H1 (cell line): ENCODE results near the gene SIRT7. TPM values are rescaled to one million over a fixed set of nuclear protein-coding genes. Genes with fewer than 3 reads are reported as not detected.
"Not testable (repeated sequence)": the region's sequence is repeated elsewhere in the genome, so short reads cannot be mapped to it uniquely, and the experiment has no call there.

Experiments
- CTCF ChIA-PET: fragments of 300-600 bp; sonication (Branson Sonifier 250); formaldehyde crosslinking; loops from one replicate; lab custom pipeline; 2021; ENCODE audit not compliant: partially characterized antibody; lab: Charles Lee
- POLR2A ChIA-PET: fragments of 300-600 bp; sonication (Branson Sonifier 250); formaldehyde crosslinking; loops from one replicate; lab custom pipeline; 2021; ENCODE audit warnings: inconsistent platforms; ENCODE audit not compliant: partially characterized antibody; lab: Charles Lee
- DNase-seq, 2 experiments: peaks; one replicate each; pipeline versions ENCODE4 v3.0.0 to v3.0.0-alpha.2; 2010 to 2022; ENCODE audit warnings: low spot score in 2 of 2, low read depth in 1 of 2, mixed read lengths in 1 of 2
- FAIRE-seq: peaks from 2 replicates; lab custom pipeline; 2011; peaks lifted over from hg19 to GRCh38; lab: Jason Lieb, UNC
- H2AFZ ChIP-seq: 2 replicates; pipeline ENCODE4 v1.8.1; 2012; ENCODE audit warnings: low read length, inconsistent platforms
- H2AK5ac ChIP-seq: 2 replicates; pipeline ENCODE4 v1.6.1; 2013; ENCODE audit warnings: low read depth, low read length
- H2BK120ac ChIP-seq: replicated peaks from 2 replicates; pipeline ENCODE3; 2013; ENCODE audit warnings: low read depth, low read length, inconsistent platforms
- H2BK12ac ChIP-seq: 2 replicates; pipeline ENCODE4 v1.6.1; 2013; ENCODE audit warnings: low read depth, low read length
- H2BK15ac ChIP-seq: 2 replicates; pipeline ENCODE4 v1.6.1; 2013; ENCODE audit warnings: low read length
- H2BK20ac ChIP-seq: 2 replicates; pipeline ENCODE4 v1.6.1; 2013; ENCODE audit warnings: low read length
- H2BK5ac ChIP-seq: 2 replicates; pipeline ENCODE4 v1.6.1; 2013; ENCODE audit warnings: low read depth, low read length
- H3K14ac ChIP-seq: 2 replicates; pipeline ENCODE4 v1.6.1; 2013; ENCODE audit warnings: inconsistent platforms; ENCODE audit not compliant: insufficient read length
- H3K18ac ChIP-seq: 2 replicates; pipeline ENCODE4 v1.6.1; 2013; ENCODE audit warnings: low read length; ENCODE audit errors: extremely low read depth
- H3K23ac ChIP-seq: 2 replicates; pipeline ENCODE4 v1.6.1; 2013; ENCODE audit warnings: inconsistent platforms; ENCODE audit not compliant: insufficient read length
- H3K23me2 ChIP-seq: 2 replicates; pipeline ENCODE4 v1.6.1; 2013; ENCODE audit warnings: low read depth, low read length
- H3K27ac ChIP-seq: 2 replicates; pipeline ENCODE4 v1.6.1; 2011; ENCODE audit warnings: low read depth, low read length, inconsistent platforms
- H3K27me3 ChIP-seq, 4 experiments: replicated peaks in 1 of 4; 1 replicate in 1 of 4; 2 replicates in 3 of 4; pipeline versions ENCODE4 v1.6.1 to v1.8.1; 2011 to 2013; ENCODE audit warnings: low read length in 3 of 4, mild to moderate bottlenecking in 3 of 4, inconsistent platforms in 2 of 4, mixed read lengths in 2 of 4, moderate library complexity in 1 of 4; ENCODE audit not compliant: control insufficient read depth in 3 of 4, insufficient read depth in 3 of 4; ENCODE audit errors: extremely low read depth in 1 of 4
- H3K36me3 ChIP-seq, 4 experiments: 2 replicates each; pipeline versions ENCODE4 v1.6.1 to v1.8.1; 2011 to 2013; ENCODE audit warnings: mild to moderate bottlenecking in 4 of 4, low read length in 3 of 4, moderate library complexity in 2 of 4, control low read depth in 1 of 4, inconsistent platforms in 1 of 4; ENCODE audit not compliant: insufficient read depth in 4 of 4, control insufficient read depth in 2 of 4
- H3K4ac ChIP-seq: replicated peaks from 2 replicates; pipeline ENCODE3; 2013; ENCODE audit warnings: low read length, low read depth, mixed read lengths, inconsistent platforms; ENCODE audit not compliant: insufficient read length
- H3K4me1 ChIP-seq, 4 experiments: replicated peaks in 1 of 4; 1 replicate in 1 of 4; 2 replicates in 3 of 4; pipeline versions ENCODE4 v1.6.1 to v1.8.1; 2011 to 2013; ENCODE audit warnings: low read length in 3 of 4, inconsistent platforms in 2 of 4, mixed read lengths in 1 of 4; ENCODE audit not compliant: insufficient read depth in 4 of 4, control insufficient read depth in 3 of 4
- H3K4me2 ChIP-seq, 2 experiments: 2 replicates each; pipeline versions ENCODE4 v1.6.1 to v1.8.1; 2011 to 2013; ENCODE audit warnings: low read depth in 2 of 2, low read length in 2 of 2, control low read depth in 1 of 2, inconsistent platforms in 1 of 2, mild to moderate bottlenecking in 1 of 2; ENCODE audit not compliant: insufficient read depth in 1 of 2
- H3K4me3 ChIP-seq, 4 experiments: fragments of 200-600, 300-600 bp in 1 of 4; sonication (generic), shearing (Covaris generic), sonication (Bioruptor Twin) in 1 of 4; 2 replicates each; pipeline versions ENCODE4 v1.5.1 to v1.8.1; 2011 to 2016; ENCODE audit warnings: low read length in 4 of 4, low read depth in 3 of 4, control low read depth in 2 of 4, inconsistent platforms in 2 of 4, mild to moderate bottlenecking in 2 of 4, mixed read lengths in 1 of 4, moderate library complexity in 1 of 4; ENCODE audit not compliant: insufficient read depth in 2 of 4; ENCODE audit errors: extremely low read depth in 1 of 4
- H3K56ac ChIP-seq: replicated peaks from 2 replicates; pipeline ENCODE3; 2013; ENCODE audit warnings: low read depth, mild to moderate bottlenecking, mixed read lengths, low read length, inconsistent platforms; ENCODE audit not compliant: insufficient read length
- H3K79me1 ChIP-seq: 2 replicates; pipeline ENCODE4 v1.6.1; 2013; ENCODE audit warnings: low read depth, low read length, control low read depth
- H3K79me2 ChIP-seq, 2 experiments: 2 replicates each; pipeline versions ENCODE4 v1.6.1 to v1.8.1; 2012 to 2013; ENCODE audit warnings: low read length in 2 of 2, mild to moderate bottlenecking in 2 of 2, inconsistent platforms in 1 of 2; ENCODE audit not compliant: insufficient read depth in 2 of 2, control insufficient read depth in 1 of 2
- H3K9ac ChIP-seq, 4 experiments: replicated peaks in 1 of 4; 1 replicate in 1 of 4; 2 replicates in 3 of 4; pipeline versions ENCODE4 v1.6.1 to v1.8.1; 2011 to 2013; ENCODE audit warnings: low read depth in 3 of 4, low read length in 3 of 4, control low read depth in 2 of 4, mild to moderate bottlenecking in 2 of 4, moderate library complexity in 2 of 4, inconsistent platforms in 1 of 4; ENCODE audit errors: extremely low read depth in 1 of 4
- H3K9me3 ChIP-seq, 2 experiments: 2 replicates each; pipeline versions ENCODE4 v1.6.1 to v1.8.1; 2012 to 2013; ENCODE audit warnings: mild to moderate bottlenecking in 2 of 2, moderate library complexity in 2 of 2, control low read depth in 1 of 2, inconsistent platforms in 1 of 2, low read depth in 1 of 2, low read length in 1 of 2, mixed read lengths in 1 of 2; ENCODE audit not compliant: insufficient read depth in 2 of 2
- H4K20me1 ChIP-seq, 2 experiments: replicated peaks in 1 of 2; 2 replicates each; pipeline versions ENCODE3 to v1.8.1; 2011 to 2013; ENCODE audit warnings: inconsistent platforms in 2 of 2, low read length in 2 of 2, mild to moderate bottlenecking in 1 of 2; ENCODE audit not compliant: insufficient read depth in 2 of 2, control insufficient read depth in 1 of 2
- H4K5ac ChIP-seq: 2 replicates; pipeline ENCODE4 v1.6.1; 2013; ENCODE audit warnings: low read length, low read depth, mixed read lengths, inconsistent platforms; ENCODE audit not compliant: insufficient read length
- H4K8ac ChIP-seq: 2 replicates; pipeline ENCODE4 v1.8.0; 2013; ENCODE audit warnings: mild to moderate bottlenecking, moderate library complexity, low read length, inconsistent platforms; ENCODE audit not compliant: insufficient read depth; ENCODE audit errors: extremely low read depth
- H4K91ac ChIP-seq: replicated peaks from 2 replicates; pipeline ENCODE3; 2013; ENCODE audit warnings: low read length, mixed read lengths, inconsistent platforms; ENCODE audit not compliant: insufficient read length
- WGBS, 2 experiments: shearing (Covaris generic) in 1 of 2; methylation state at CpG; one replicate each; pipeline versions ENCODE4 v1.1.6 to v1.1.7; 2013 to 2015; ENCODE audit warnings: low lambda C conversion rate in 2 of 2, mixed read lengths in 2 of 2, inconsistent platforms in 1 of 2, low coverage in 1 of 2, missing lambda C conversion rate in 1 of 2; ENCODE audit not compliant: insufficient replicate concordance in 2 of 2, insufficient coverage in 1 of 2, insufficient read length in 1 of 2; ENCODE audit errors: extremely low coverage in 1 of 2, missing lambda C conversion rate in 1 of 2; 5-methylcytosine and 5-hydroxymethylcytosine counted together
- polyA plus RNA-seq, 7 experiments: library from polyadenylated mRNA; depleted of rRNA in 3 of 7; stranded (reverse) in 5 of 7; unstranded in 2 of 7; fragments of >200 nt in 5 of 7; fragments of 200-250 nt in 2 of 7; gene quantifications; 1 replicate in 5 of 7; 2 replicates in 1 of 7; 4 replicates in 1 of 7; pipeline versions ENCODE4 v1.2.1 to v1.2.3, GENCODE V29; 2011 to 2013; ENCODE audit warnings: missing spikeins in 2 of 7, mixed read lengths in 2 of 7
- total RNA-seq: library from RNA; stranded (reverse); fragmentation: NEBNext Ultra II Directional; extraction: Animal tissue kit (Norgen Biotek cat#: 25700); gene quantifications from 2 replicates; pipeline ENCODE4 v1.2.1, GENCODE V29; 2021

The SIRT7 gene
- total and polyA plus RNA-seq, 2 of the 8 experiments (the other 6 are each of a cell fraction or from before 2014, with no cell fraction given): 5.8 to 16.6 TPM

- not testable (repeated sequence) for H2BK15ac ChIP-seq, H2BK5ac ChIP-seq, FAIRE-seq, H3K23ac ChIP-seq, H3K27ac ChIP-seq, H3K14ac ChIP-seq, H3K18ac ChIP-seq, H2BK120ac ChIP-seq, H4K5ac ChIP-seq, H2AFZ ChIP-seq, H3K23me2 ChIP-seq, H2BK20ac ChIP-seq, H3K9ac ChIP-seq, H2AK5ac ChIP-seq, H3K27me3 ChIP-seq, H3K56ac ChIP-seq, H3K9me3 ChIP-seq, H3K4ac ChIP-seq, H4K91ac ChIP-seq, H2BK12ac ChIP-seq, DNase-seq, H4K8ac ChIP-seq
- Histone ChIP-seq H3K79me2 (peaks cover 7 to 55% of the 10 kb centered on the region in 2 experiments; a peak in 3 of 4 replicates), H3K4me2 (peak overlapping the region; percentile 71 to 87), H3K4me1 (peaks cover 0 to 17% (median 8%) of the 10 kb centered on the region in 4 experiments; a peak in 6 of 7 replicates), H4K20me1 (peaks cover 15 to 39% of the 10 kb centered on the region in 2 experiments), H3K79me1 (peaks cover 25% of the 10 kb centered on the region), H3K36me3 (peaks cover 7 to 39% (median 26%) of the 10 kb centered on the region in 4 experiments), H3K4me3 (peak overlapping the region; percentile 5 to 90 (median 72); a peak in 5 of 8 replicates)
- WGBS, 2 experiments: 48% methylated on average over 9 of the region's 9 CpGs; no CpG with 5 or more reads in 1 of the 2 experiments
- ChIA-PET CTCF (interaction anchor here (1.3 to 2.1 kb wide), 2 partner anchors 26 to 48 kb away, joined by 3 to 7 read pairs; partner anchors contain the start of gene ARHGDIA), POLR2A (interaction anchor here (1.3 to 1.7 kb wide), 3 partner anchors 17 to 52 kb away, joined by 3 to 8 read pairs (median 5); partner anchors contain the start of genes NPB and PYCR1)
These were observed 325 bp upstream of the SIRT7 start for GRCh38 chr17:81918333-81918669.
